Ectodermal cell (in vitro differentiated cells): ENCODE results near the gene DAPK1.

Experiments
- H3K27ac ChIP-seq: 2 replicates; pipeline ENCODE4 v1.7.0; 2013; ENCODE audit warnings: mild to moderate bottlenecking, low read depth, low read length; ENCODE audit not compliant: insufficient read depth, poor library complexity, severe bottlenecking
- H3K27me3 ChIP-seq: 2 replicates; pipeline ENCODE4 v1.7.0; 2013; ENCODE audit warnings: mild to moderate bottlenecking, low read length; ENCODE audit not compliant: insufficient read depth, control insufficient read depth, poor library complexity, severe bottlenecking
- H3K36me3 ChIP-seq: one replicate; pipeline ENCODE4 v1.7.0; 2013; ENCODE audit warnings: low read length; ENCODE audit not compliant: control insufficient read depth, insufficient read depth
- H3K4me1 ChIP-seq: one replicate; pipeline ENCODE4 v1.7.0; 2013; ENCODE audit warnings: low read length; ENCODE audit not compliant: control insufficient read depth, insufficient read depth
- H3K4me3 ChIP-seq: 2 replicates; pipeline ENCODE4 v1.7.0; 2013; ENCODE audit warnings: low read depth, low read length, control low read depth; ENCODE audit not compliant: insufficient read depth
- H3K9me3 ChIP-seq: 2 replicates; pipeline ENCODE4 v1.7.0; 2013; ENCODE audit warnings: mild to moderate bottlenecking, low read length, moderate library complexity; ENCODE audit not compliant: control insufficient read depth
- WGBS, 2 experiments: methylation state at CpG; one replicate each; pipeline ENCODE4 v1.1.7; 2013; ENCODE audit warnings: missing lambda C conversion rate in 2 of 2; 5-methylcytosine and 5-hydroxymethylcytosine counted together

DAPK1 gene

GRCh38 chr9:87578625-87579024, 81.0 kb downstream of the DAPK1 start:
- no peak overlapping the region for H3K27ac ChIP-seq
- H3K27me3 ChIP-seq: no peaks in the 10 kb centered on the region
- H3K9me3 ChIP-seq: no peaks in the 10 kb centered on the region
- 88 to 96% methylated on average over 2 of the region's 2 CpGs for WGBS, 2 experiments
- no peak overlapping the region for H3K4me3 ChIP-seq
- H3K4me1 ChIP-seq: no peaks in the 10 kb centered on the region
- no peaks in the 10 kb centered on the region for H3K36me3 ChIP-seq

GRCh38 chr9:87579781-87580541, 82.3 kb downstream of the DAPK1 start:
- Histone ChIP-seq H3K27me3 (no peaks in the 10 kb centered on the region), H3K9me3 (no peaks in the 10 kb centered on the region), H3K36me3 (no peaks in the 10 kb centered on the region), H3K4me1 (no peaks in the 10 kb centered on the region), H3K27ac (no peak overlapping the region), H3K4me3 (no peak overlapping the region)
- WGBS, 2 experiments: 100% methylated on average over 1 to 2 of the region's 2 CpGs

- Histone ChIP-seq H3K27ac (no peak overlapping the region), H3K4me1 (no peaks in the 10 kb centered on the region), H3K36me3 (no peaks in the 10 kb centered on the region), H3K4me3 (no peak overlapping the region), H3K9me3 (no peaks in the 10 kb centered on the region), H3K27me3 (no peaks in the 10 kb centered on the region)
- 92 to 96% methylated on average over 10 of the region's 10 CpGs for WGBS, 2 experiments
These were observed 83.3 kb downstream of the DAPK1 start for GRCh38 chr9:87580941-87581438.

GRCh38 chr9:87581513-87581912, 83.8 kb downstream of the DAPK1 start:
- 88 to 90% methylated on average over 1 to 2 of the region's 3 CpGs for WGBS, 2 experiments
- H3K27ac ChIP-seq: no peak overlapping the region
- no peaks in the 10 kb centered on the region for H3K9me3 ChIP-seq
- H3K4me1 ChIP-seq: no peaks in the 10 kb centered on the region
- no peaks in the 10 kb centered on the region for H3K36me3 ChIP-seq
- no peaks in the 10 kb centered on the region for H3K27me3 ChIP-seq
- no peak overlapping the region for H3K4me3 ChIP-seq

- Histone ChIP-seq H3K27ac (no peak overlapping the region), H3K4me3 (no peak overlapping the region), H3K36me3 (no peaks in the 10 kb centered on the region), H3K9me3 (no peaks in the 10 kb centered on the region), H3K27me3 (no peaks in the 10 kb centered on the region), H3K4me1 (no peaks in the 10 kb centered on the region)
- 96% methylated on average over 10 of the region's 10 CpGs for WGBS, 2 experiments
These were observed 84.4 kb downstream of the DAPK1 start for GRCh38 chr9:87581949-87582637.

- Histone ChIP-seq H3K36me3 (no peaks in the 10 kb centered on the region), H3K9me3 (no peaks in the 10 kb centered on the region), H3K4me1 (no peaks in the 10 kb centered on the region), H3K4me3 (no peak overlapping the region), H3K27ac (no peak overlapping the region), H3K27me3 (no peaks in the 10 kb centered on the region)
These were observed 86.7 kb downstream of the DAPK1 start for GRCh38 chr9:87584326-87584725.

GRCh38 chr9:87585123-87585855, 87.6 kb downstream of the DAPK1 start:
- no peaks in the 10 kb centered on the region for H3K36me3 ChIP-seq
- H3K4me1 ChIP-seq: no peaks in the 10 kb centered on the region
- no peaks in the 10 kb centered on the region for H3K27me3 ChIP-seq
- no peak overlapping the region for H3K27ac ChIP-seq
- H3K9me3 ChIP-seq: no peaks in the 10 kb centered on the region
- 86 to 98% methylated on average over 5 of the region's 5 CpGs for WGBS, 2 experiments
- H3K4me3 ChIP-seq: no peak overlapping the region

- no peaks in the 10 kb centered on the region for H3K9me3 ChIP-seq
- H3K27ac ChIP-seq: no peak overlapping the region
- no peaks in the 10 kb centered on the region for H3K36me3 ChIP-seq
- no peak overlapping the region for H3K4me3 ChIP-seq
- no peaks in the 10 kb centered on the region for H3K27me3 ChIP-seq
- H3K4me1 ChIP-seq: no peaks in the 10 kb centered on the region
- WGBS, 2 experiments: 92 to 97% methylated on average over 7 to 9 of the region's 9 CpGs
These were observed 89.2 kb downstream of the DAPK1 start for GRCh38 chr9:87586731-87587355.

- Histone ChIP-seq H3K4me1 (no peaks in the 10 kb centered on the region), H3K4me3 (no peak overlapping the region), H3K9me3 (no peaks in the 10 kb centered on the region), H3K27ac (no peak overlapping the region), H3K27me3 (no peaks in the 10 kb centered on the region), H3K36me3 (no peaks in the 10 kb centered on the region)
- WGBS, 2 experiments: 96% methylated on average over 6 of the region's 6 CpGs
These were observed 89.7 kb downstream of the DAPK1 start for GRCh38 chr9:87587356-87587745.

- Histone ChIP-seq H3K4me1 (no peaks in the 10 kb centered on the region), H3K36me3 (no peaks in the 10 kb centered on the region), H3K27ac (no peak overlapping the region), H3K27me3 (no peaks in the 10 kb centered on the region), H3K9me3 (no peaks in the 10 kb centered on the region), H3K4me3 (no peak overlapping the region)
- 97 to 98% methylated on average over 2 of the region's 2 CpGs for WGBS, 2 experiments
These were observed 90.2 kb downstream of the DAPK1 start for GRCh38 chr9:87587864-87588263.
